ENCODE measurements around the gene AGPS.

GRCh38 chr2:177348118-177348654 lies 44.4 kb upstream of the AGPS start:
- TF ChIP-seq, protein P1, sequence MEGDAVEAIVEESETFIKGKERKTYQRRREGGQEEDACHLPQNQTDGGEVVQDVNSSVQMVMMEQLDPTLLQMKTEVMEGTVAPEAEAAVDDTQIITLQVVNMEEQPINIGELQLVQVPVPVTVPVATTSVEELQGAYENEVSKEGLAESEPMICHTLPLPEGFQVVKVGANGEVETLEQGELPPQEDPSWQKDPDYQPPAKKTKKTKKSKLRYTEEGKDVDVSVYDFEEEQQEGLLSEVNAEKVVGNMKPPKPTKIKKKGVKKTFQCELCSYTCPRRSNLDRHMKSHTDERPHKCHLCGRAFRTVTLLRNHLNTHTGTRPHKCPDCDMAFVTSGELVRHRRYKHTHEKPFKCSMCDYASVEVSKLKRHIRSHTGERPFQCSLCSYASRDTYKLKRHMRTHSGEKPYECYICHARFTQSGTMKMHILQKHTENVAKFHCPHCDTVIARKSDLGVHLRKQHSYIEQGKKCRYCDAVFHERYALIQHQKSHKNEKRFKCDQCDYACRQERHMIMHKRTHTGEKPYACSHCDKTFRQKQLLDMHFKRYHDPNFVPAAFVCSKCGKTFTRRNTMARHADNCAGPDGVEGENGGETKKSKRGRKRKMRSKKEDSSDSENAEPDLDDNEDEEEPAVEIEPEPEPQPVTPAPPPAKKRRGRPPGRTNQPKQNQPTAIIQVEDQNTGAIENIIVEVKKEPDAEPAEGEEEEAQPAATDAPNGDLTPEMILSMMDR (conservative IDR thresholded peaks at IDR 0.05; ENCODE audit: low read depth, low read length) = no peak
- TF ChIP-seq EZH2 (IDR thresholded peaks at IDR 0.05; ENCODE audit: borderline replicate concordance, low read depth, low read length, poor library complexity, severe bottlenecking) = no peak
